ENCODE data around the gene SLC15A1. TPM values are rescaled to one million over a fixed set of nuclear protein-coding genes. Genes with fewer than 3 reads are reported as not detected.

Gene SLC15A1
- total RNA-seq, 2 experiments from 2014 or later = not detected

GRCh38 chr13:98717891-98718290 is 34.6 kb downstream of the SLC15A1 start:
- Histone ChIP-seq H3K9me3 (ENCODE audit: low read length) (no peaks in the 10 kb centered on the region), H3K36me3 (ENCODE audit: insufficient read depth, low read length) (no peaks in the 10 kb centered on the region), H2AFZ (ENCODE audit: low read length) (no peak overlapping the region), H4K20me1 (ENCODE audit: insufficient read depth, low read length) (no peaks in the 10 kb centered on the region), H3K4me2 (ENCODE audit: low read length) (no peak overlapping the region), H3K4me1 (ENCODE audit: insufficient read depth, low read length, poor library complexity, severe bottlenecking) (no peaks in the 10 kb centered on the region), H3K4me3 (ENCODE audit: low read depth, low read length, poor library complexity, severe bottlenecking) (no peak overlapping the region), H3K79me2 (ENCODE audit: insufficient read depth, low read depth, low read length) (no peaks in the 10 kb centered on the region), H3K27ac (ENCODE audit: low read depth, low read length, poor library complexity, severe bottlenecking) (no peak overlapping the region), H3K9me2 (ENCODE audit: insufficient read depth, low read length) (no peaks in the 10 kb centered on the region)
- no peak for DNase-seq (ENCODE audit: low spot score)
- TF ChIP-seq EZH2phosphoT487 (IDR thresholded peaks at IDR 0.05; ENCODE audit: borderline replicate concordance, low read depth, low read length) (no peak), CTCF (conservative IDR thresholded peaks at IDR 0.05; ENCODE audit: low read length) (no peak)
- CTCF ChIA-PET (ENCODE audit: unreplicated experiment) = no interaction called here
- POLR2A ChIA-PET = interaction anchor here (0.5 to 0.6 kb wide), 2 partner anchors 9 to 785 kb away, joined by 3 to 7 read pairs; no protein-coding TSS in a partner anchor
- intact Hi-C loops (cut with micrococcal nuclease; ENCODE audit: unreplicated experiment) = no loop called here
- no TSS peak for BruUV-seq (replicated peaks)

GRCh38 chr13:98717256-98717655 is 35.2 kb downstream of the SLC15A1 start:
- Histone ChIP-seq H3K4me3 (ENCODE audit: low read depth, low read length, poor library complexity, severe bottlenecking) (no peak overlapping the region), H4K20me1 (ENCODE audit: insufficient read depth, low read length) (no peaks in the 10 kb centered on the region), H2AFZ (ENCODE audit: low read length) (no peak overlapping the region), H3K4me2 (ENCODE audit: low read length) (no peak overlapping the region), H3K9me3 (ENCODE audit: low read length) (no peaks in the 10 kb centered on the region), H3K4me1 (ENCODE audit: insufficient read depth, low read length, poor library complexity, severe bottlenecking) (no peaks in the 10 kb centered on the region), H3K36me3 (ENCODE audit: insufficient read depth, low read length) (no peaks in the 10 kb centered on the region), H3K9me2 (ENCODE audit: insufficient read depth, low read length) (no peaks in the 10 kb centered on the region), H3K27ac (ENCODE audit: low read depth, low read length, poor library complexity, severe bottlenecking) (no peak overlapping the region), H3K79me2 (ENCODE audit: insufficient read depth, low read depth, low read length) (no peaks in the 10 kb centered on the region)
- intact Hi-C loops (cut with micrococcal nuclease; ENCODE audit: unreplicated experiment) = no loop called here
- ChIA-PET POLR2A (interaction anchor here (0.5 kb wide), 1 partner anchor 8 kb away, joined by 3 read pairs; no protein-coding TSS in a partner anchor), CTCF (ENCODE audit: unreplicated experiment) (no interaction called here)
- no peak for TF ChIP-seq EZH2phosphoT487 (IDR thresholded peaks at IDR 0.05; ENCODE audit: borderline replicate concordance, low read depth, low read length)
- no TSS peak for BruUV-seq (replicated peaks)
- DNase-seq (ENCODE audit: low spot score) = no peak

GRCh38 chr13:98710521-98710920 is 42.0 kb downstream of the SLC15A1 start:
- Histone ChIP-seq H3K9me2 (ENCODE audit: insufficient read depth, low read length) (no peaks in the 10 kb centered on the region), H3K36me3 (ENCODE audit: insufficient read depth, low read length) (no peaks in the 10 kb centered on the region), H3K79me2 (ENCODE audit: insufficient read depth, low read depth, low read length) (no peaks in the 10 kb centered on the region), H4K20me1 (ENCODE audit: insufficient read depth, low read length) (no peaks in the 10 kb centered on the region), H3K4me2 (ENCODE audit: low read length) (no peak overlapping the region), H3K27ac (ENCODE audit: low read depth, low read length, poor library complexity, severe bottlenecking) (no peak overlapping the region), H2AFZ (ENCODE audit: low read length) (no peak overlapping the region), H3K4me3 (ENCODE audit: low read depth, low read length, poor library complexity, severe bottlenecking) (no peak overlapping the region), H3K9me3 (ENCODE audit: low read length) (no peaks in the 10 kb centered on the region), H3K4me1 (ENCODE audit: insufficient read depth, low read length, poor library complexity, severe bottlenecking) (peaks cover 26% of the 10 kb centered on the region)
- CTCF ChIA-PET (ENCODE audit: unreplicated experiment) = no interaction called here
- no peak for DNase-seq (ENCODE audit: low spot score)
- TF ChIP-seq CTCF (conservative IDR thresholded peaks at IDR 0.05; ENCODE audit: low read length) = no peak
- no peak for TF ChIP-seq EZH2phosphoT487 (IDR thresholded peaks at IDR 0.05; ENCODE audit: borderline replicate concordance, low read depth, low read length)
- POLR2A ChIA-PET = interaction anchor here (0.7 kb wide), 1 partner anchor 19 kb away, joined by 4 read pairs; no protein-coding TSS in a partner anchor
- BruUV-seq (replicated peaks) = no TSS peak
- intact Hi-C loops (cut with micrococcal nuclease; ENCODE audit: unreplicated experiment) = no loop called here

Data from OCI-LY7 (cell line).